K562 (cell line): ENCODE data around the gene HAVCR1. TPM values are rescaled to one million over a fixed set of nuclear protein-coding genes. Genes with fewer than 3 reads are reported as not detected.

Experiments
- ATAC-seq: fragments of 200-7000 bp; cut with Tn5 transposase; 3 replicates; pipeline ENCODE4 v1.9.1; 2020; ENCODE audit warnings: moderate library complexity
- BruUV-seq: library from RNA; stranded (reverse); fragments of 400-500 nt; replicated peaks from 2 replicates; lab custom pipeline; 2021; lab: Mats Ljungman, UMichigan
- CTCF ChIA-PET: fragments of 300-600 bp; formaldehyde crosslinking; extraction: SDS; loops from one replicate; lab custom pipeline; 2021; ENCODE audit warnings: low intra/inter-chr PET ratio; lab: Yijun Ruan, JAX
- POLR2A ChIA-PET: fragments of 300-600, 350-650 bp; sonication (Branson Sonifier 250); formaldehyde crosslinking; extraction: SDS; loops from one replicate; lab custom pipeline; 2021; ENCODE audit warnings: antibody characterized with exemption, inconsistent platforms; lab: Yijun Ruan, JAX
- DNase-seq, 4 experiments: peaks; one replicate each; pipeline versions ENCODE4 v3.0.0 to v3.0.0-alpha.2; 2011 to 2018; ENCODE audit warnings: low spot score in 3 of 4, mixed read lengths in 3 of 4; ENCODE audit errors: extremely low read depth in 1 of 4
- FAIRE-seq: peaks from 2 replicates; lab custom pipeline; 2011; peaks lifted over from hg19 to GRCh38; lab: Jason Lieb, UNC
- H2AFZ ChIP-seq: 2 replicates; pipeline ENCODE4 v1.6.0; 2011; ENCODE audit warnings: low read depth, low read length, control low read depth, inconsistent platforms
- H3K27ac ChIP-seq: fragments of 200-600 bp; 3 replicates; pipeline ENCODE4 v1.8.0; 2011; ENCODE audit warnings: low read depth, mild to moderate bottlenecking, control low read depth, inconsistent platforms, low read length, moderate library complexity, mixed read lengths; ENCODE audit errors: extremely low read depth
- H3K27me3 ChIP-seq, 2 experiments: fragments of 300-600 bp in 1 of 2; 2 replicates in 1 of 2; 3 replicates in 1 of 2; pipeline versions ENCODE4 v1.6.0 to v1.8.0; 2011; ENCODE audit warnings: inconsistent platforms in 2 of 2, low read length in 2 of 2, mild to moderate bottlenecking in 1 of 2, mixed read lengths in 1 of 2, moderate library complexity in 1 of 2; ENCODE audit not compliant: control insufficient read depth in 2 of 2, insufficient read depth in 2 of 2
- H3K36me3 ChIP-seq: fragments of 300-600 bp; 3 replicates; pipeline ENCODE4 v1.8.0; 2011; ENCODE audit warnings: mild to moderate bottlenecking, low read length, inconsistent platforms; ENCODE audit not compliant: control insufficient read depth, insufficient read depth
- H3K4me1 ChIP-seq, 2 experiments: fragments of 200-600 bp in 1 of 2; replicated peaks in 1 of 2; 2 replicates in 1 of 2; 3 replicates in 1 of 2; pipeline versions ENCODE4 v1.5.1 to v1.8.0; 2011; ENCODE audit warnings: inconsistent platforms in 2 of 2, low read length in 2 of 2, mild to moderate bottlenecking in 1 of 2, mixed read lengths in 1 of 2, moderate library complexity in 1 of 2; ENCODE audit not compliant: control insufficient read depth in 2 of 2, insufficient read depth in 2 of 2
- H3K4me2 ChIP-seq: 2 replicates; pipeline ENCODE4 v1.6.1; 2011; ENCODE audit warnings: low read length, control low read depth, inconsistent platforms, mixed read lengths; ENCODE audit not compliant: insufficient read depth
- H3K4me3 ChIP-seq: fragments of 200-600 bp; sonication (generic), shearing (Covaris generic); 2 replicates; pipeline ENCODE4 v1.5.1; 2016; ENCODE audit warnings: control low read depth, inconsistent platforms
- H3K79me2 ChIP-seq: fragments of 200-600 bp; 3 replicates; pipeline ENCODE4 v1.8.0; 2011; ENCODE audit warnings: low read length, inconsistent platforms; ENCODE audit not compliant: control insufficient read depth, insufficient read depth
- H3K9ac ChIP-seq, 2 experiments: 2 replicates each; pipeline versions ENCODE4 v1.6.0 to v1.6.1; 2011; ENCODE audit warnings: low read depth in 2 of 2, low read length in 2 of 2, control low read depth in 1 of 2, inconsistent platforms in 1 of 2, mild to moderate bottlenecking in 1 of 2, mixed read lengths in 1 of 2; ENCODE audit not compliant: insufficient read depth in 1 of 2
- H3K9me1 ChIP-seq: one replicate; pipeline ENCODE4 v1.6.0; 2011; ENCODE audit warnings: inconsistent platforms, mild to moderate bottlenecking, low read length, moderate library complexity; ENCODE audit not compliant: control insufficient read depth, insufficient read depth
- H3K9me3 ChIP-seq: replicated peaks from 2 replicates; pipeline ENCODE4 v1.5.1; 2011; ENCODE audit warnings: low read depth, low read length, inconsistent platforms; ENCODE audit not compliant: control insufficient read depth, insufficient read depth
- H4K20me1 ChIP-seq: replicated peaks from 2 replicates; pipeline ENCODE4 v1.6.1; 2011; ENCODE audit warnings: low read length, inconsistent platforms, mixed read lengths; ENCODE audit not compliant: control insufficient read depth, insufficient read depth
- ATF1 ChIP-seq, 2 experiments: fragments of 450-650 bp in 1 of 2; IDR thresholded peaks; 2 replicates each; pipeline ENCODE4 v1.6.1; 2016; ENCODE audit warnings: missing compliant biosample characterization in 1 of 2, missing genetic modification characterization in 1 of 2
- CAMTA2 ChIP-seq: fragments of 250-450 bp; sonication (Bioruptor Pico); conservative IDR thresholded peaks from 2 replicates; pipeline ENCODE4 v1.5.1; 2022
- CREM ChIP-seq: IDR thresholded peaks from 2 replicates; pipeline ENCODE4 v1.6.1; 2014; ENCODE audit warnings: antibody characterized with exemption, low read depth
- DIDO1 ChIP-seq: fragments of 450-650 bp; IDR thresholded peaks from 2 replicates; pipeline ENCODE4 v1.6.1; 2016; ENCODE audit warnings: low read depth, missing biosample characterization, missing genetic modification characterization
- FOS ChIP-seq: IDR thresholded peaks from 3 replicates; pipeline ENCODE4 v1.6.1; 2011; ENCODE audit not compliant: insufficient read length; ENCODE audit errors: extremely low read depth
- KAT7 ChIP-seq: sonication (generic); formaldehyde crosslinking; IDR thresholded peaks from 2 replicates; pipeline ENCODE4 v1.8.0; 2022; ENCODE audit warnings: missing genetic modification reagents, mild to moderate bottlenecking, borderline replicate concordance
- MTA2 ChIP-seq: fragments of 450-650 bp; IDR thresholded peaks from 2 replicates; pipeline ENCODE4 v1.6.1; 2016; ENCODE audit warnings: low read depth
- MTF1 ChIP-seq: fragments of 250-450 bp; sonication (Bioruptor Pico); IDR thresholded peaks from 2 replicates; pipeline ENCODE4 v1.9.0; 2021; ENCODE audit warnings: moderate library complexity, mild to moderate bottlenecking, inconsistent platforms, borderline replicate concordance
- POLR2AphosphoS5 ChIP-seq: IDR thresholded peaks from 2 replicates; pipeline ENCODE4 v1.6.1; 2011; ENCODE audit warnings: mild to moderate bottlenecking, low read depth, low read length, moderate library complexity; ENCODE audit not compliant: control insufficient read depth, insufficient read depth
- RAD21 ChIP-seq, 2 experiments: fragments of 250-450 bp in 1 of 2; fragments of 450-650 bp in 1 of 2; sonication (Bioruptor Pico) in 1 of 2; formaldehyde crosslinking in 1 of 2; IDR thresholded peaks in 1 of 2; conservative IDR thresholded peaks in 1 of 2; 2 replicates each; pipeline versions ENCODE4 v1.4.0 to v1.8.0; 2020 to 2022; ENCODE audit warnings: mild to moderate bottlenecking in 2 of 2, moderate library complexity in 1 of 2
- SAP30 ChIP-seq: fragments of 200-600 bp; sonication (generic); IDR thresholded peaks from 2 replicates; pipeline ENCODE4 v1.6.1; 2012; ENCODE audit warnings: borderline replicate concordance, low read depth, mild to moderate bottlenecking, moderate library complexity, low read length, control low read depth, inconsistent platforms; ENCODE audit not compliant: insufficient read depth, poor library complexity, severe bottlenecking
- TSC22D4 ChIP-seq: fragments of 450-650 bp; IDR thresholded peaks from 2 replicates; pipeline ENCODE4 v1.6.1; 2016; ENCODE audit warnings: missing genetic modification characterization, missing biosample characterization, control low read depth
- ZNF224 ChIP-seq: sonication (generic); formaldehyde crosslinking; IDR thresholded peaks from 2 replicates; pipeline ENCODE4 v1.8.0; 2022; ENCODE audit warnings: mild to moderate bottlenecking, missing genetic modification reagents
- WGBS: fragments of 100-300 bp; shearing (Covaris generic); methylation state at CpG from one replicate; pipeline ENCODE4 v1.1.6; 2016; ENCODE audit warnings: low coverage, mixed read lengths; ENCODE audit not compliant: insufficient coverage; ENCODE audit errors: missing lambda C conversion rate; 5-methylcytosine and 5-hydroxymethylcytosine counted together
- in situ Hi-C: fragments of 300-500 bp; cut with MboI; formaldehyde crosslinking; loops from 4 replicates; pipeline ENCODE4 v1.15.0; 2018; ENCODE audit warnings: inconsistent platforms, mixed read lengths
- intact Hi-C: fragments of 100-400 bp; cut with micrococcal nuclease; formaldehyde crosslinking; loops from 2 replicates; pipeline ENCODE4 v1.14.2; 2022
- polyA plus RNA-seq, 8 experiments: library from polyadenylated mRNA; depleted of rRNA in 4 of 8; stranded (reverse) in 5 of 8; unstranded in 3 of 8; fragments of >200 nt; fragmentation: Nextera tagmentation in 2 of 8; fragmentation: Illumina TruSeq in 1 of 8; extraction: Ambion mirVana in 2 of 8; extraction: Trizol in 1 of 8; gene quantifications; 2 replicates each; pipeline versions ENCODE4 v1.2.1 to v1.2.3, GENCODE V29; 2011 to 2014; ENCODE audit warnings: inconsistent platforms in 1 of 8, missing spikeins in 1 of 8
- total RNA-seq, 7 experiments: library from RNA; depleted of rRNA in 6 of 7; stranded (reverse); fragments of >200 nt in 6 of 7; fragmentation: Illumina TruSeq in 2 of 7; extraction: Trizol in 2 of 7; gene quantifications; 2 replicates each; pipeline versions ENCODE4 v1.2.1 to v1.2.3, GENCODE V29; 2011 to 2021; ENCODE audit warnings: low replicate concordance in 1 of 7
- TF ChIP-seq, protein P1 (sequence below): fragments of 250-450 bp; sonication (Bioruptor Pico); IDR thresholded peaks from 2 replicates; pipeline ENCODE4 v1.5.0; 2022; ENCODE audit warnings: mild to moderate bottlenecking

The HAVCR1 gene
- total and polyA plus RNA-seq, 9 of the 15 experiments (the other 6 are each of a cell fraction or from before 2014, with no cell fraction given), result 0.04 TPM; not detected in 8

DNA sequence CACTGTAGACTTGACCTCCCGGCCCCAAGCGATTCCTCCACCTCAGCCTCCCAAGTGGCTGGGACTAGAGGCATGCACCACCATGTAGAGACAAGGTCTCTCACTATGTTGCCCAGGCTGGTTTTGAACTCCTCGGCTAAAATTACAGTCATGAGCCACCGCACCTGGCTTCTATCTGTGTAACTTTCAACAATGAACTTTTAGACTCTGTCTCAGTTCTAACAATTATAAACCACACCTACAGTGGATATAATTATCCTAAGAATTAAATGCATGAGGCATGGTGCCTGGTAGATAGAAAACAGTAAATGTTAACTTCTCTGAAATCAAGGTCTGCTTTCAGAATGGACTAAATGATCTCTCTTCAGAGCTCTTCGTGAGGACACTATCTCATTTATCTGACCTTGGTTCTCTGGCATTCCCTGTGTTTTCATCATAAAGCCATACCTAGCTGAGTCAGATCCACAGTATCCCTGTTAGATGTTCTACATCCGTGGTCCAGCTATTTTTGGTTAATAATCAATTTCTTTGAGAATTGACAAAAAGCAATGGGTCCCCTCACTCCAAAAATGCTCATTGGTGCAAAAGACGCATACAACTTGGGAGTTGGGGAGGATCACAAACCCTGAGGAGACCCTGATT lies 7.2 kb downstream of the HAVCR1 start:
- FAIRE-seq, result no peak
- Histone ChIP-seq H3K4me1 (no peaks in the 10 kb centered on the region), H3K9me1 (no peaks in the 10 kb centered on the region), H3K9ac (no peak overlapping the region), H4K20me1 (no peaks in the 10 kb centered on the region), H2AFZ (no peak overlapping the region), H3K79me2 (no peaks in the 10 kb centered on the region; the same call in 2 of the 3 replicates), H3K27me3 (peaks cover 0 to 5% of the 10 kb centered on the region in 2 experiments; a peak in 1 of 5 replicates), H3K36me3 (no peaks in the 10 kb centered on the region), H3K4me3 (no peak overlapping the region), H3K9me3 (no peaks in the 10 kb centered on the region), H3K4me2 (no peak overlapping the region), H3K27ac (no peak overlapping the region)
- no peak for DNase-seq
- in situ Hi-C loops, result no loop called here
- BruUV-seq, result no TSS peak
- CTCF ChIA-PET, result no interaction called here
- WGBS, result 0% methylated on average over 7 of the region's 7 CpGs
- TF ChIP-seq RAD21 (CRISPR knock-in tag; conservative IDR thresholded peaks at IDR 0.05 in 1 of 2, IDR thresholded peaks at IDR 0.05 in 1 of 2) (no peak), MTF1 (no peak), ATF1 (CRISPR knock-in tag; IDR thresholded peaks at IDR 0.05) (no peak), ATF1 (tag; IDR thresholded peaks at IDR 0.05) (no peak), FOS (no peak), DIDO1 (tag) (no peak), ZNF224 (CRISPR knock-in tag) (no peak), CAMTA2 (no peak), MTA2 (no peak), TSC22D4 (tag) (no peak), POLR2AphosphoS5 (no peak), KAT7 (CRISPR knock-in tag) (no peak), CREM (no peak), SAP30 (no peak)
- TF ChIP-seq, protein P1, sequence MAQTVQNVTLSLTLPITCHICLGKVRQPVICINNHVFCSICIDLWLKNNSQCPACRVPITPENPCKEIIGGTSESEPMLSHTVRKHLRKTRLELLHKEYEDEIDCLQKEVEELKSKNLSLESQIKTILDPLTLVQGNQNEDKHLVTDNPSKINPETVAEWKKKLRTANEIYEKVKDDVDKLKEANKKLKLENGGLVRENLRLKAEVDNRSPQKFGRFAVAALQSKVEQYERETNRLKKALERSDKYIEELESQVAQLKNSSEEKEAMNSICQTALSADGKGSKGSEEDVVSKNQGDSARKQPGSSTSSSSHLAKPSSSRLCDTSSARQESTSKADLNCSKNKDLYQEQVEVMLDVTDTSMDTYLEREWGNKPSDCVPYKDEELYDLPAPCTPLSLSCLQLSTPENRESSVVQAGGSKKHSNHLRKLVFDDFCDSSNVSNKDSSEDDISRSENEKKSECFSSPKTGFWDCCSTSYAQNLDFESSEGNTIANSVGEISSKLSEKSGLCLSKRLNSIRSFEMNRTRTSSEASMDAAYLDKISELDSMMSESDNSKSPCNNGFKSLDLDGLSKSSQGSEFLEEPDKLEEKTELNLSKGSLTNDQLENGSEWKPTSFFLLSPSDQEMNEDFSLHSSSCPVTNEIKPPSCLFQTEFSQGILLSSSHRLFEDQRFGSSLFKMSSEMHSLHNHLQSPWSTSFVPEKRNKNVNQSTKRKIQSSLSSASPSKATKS, result no peak
- no peak for ATAC-seq
- POLR2A ChIA-PET, result no interaction called here
- intact Hi-C loops, result no loop called here
